HG03025 (cell line): Measurements from ENCODE around the gene TRIM38.
"Not testable (repeated sequence)": the region's sequence is repeated elsewhere in the genome, so short reads cannot be mapped to it uniquely, and the experiment has no call there.

ENCODE experiments used
- ATAC-seq: cut with Tn5 transposase; IDR thresholded peaks from one replicate; pipeline ENCODE4 v1.9.1; 2021; ENCODE audit warnings: mild to moderate bottlenecking, moderate library complexity; ENCODE audit not compliant: unreplicated experiment, low FRiP score

The TRIM38 gene

DNA sequence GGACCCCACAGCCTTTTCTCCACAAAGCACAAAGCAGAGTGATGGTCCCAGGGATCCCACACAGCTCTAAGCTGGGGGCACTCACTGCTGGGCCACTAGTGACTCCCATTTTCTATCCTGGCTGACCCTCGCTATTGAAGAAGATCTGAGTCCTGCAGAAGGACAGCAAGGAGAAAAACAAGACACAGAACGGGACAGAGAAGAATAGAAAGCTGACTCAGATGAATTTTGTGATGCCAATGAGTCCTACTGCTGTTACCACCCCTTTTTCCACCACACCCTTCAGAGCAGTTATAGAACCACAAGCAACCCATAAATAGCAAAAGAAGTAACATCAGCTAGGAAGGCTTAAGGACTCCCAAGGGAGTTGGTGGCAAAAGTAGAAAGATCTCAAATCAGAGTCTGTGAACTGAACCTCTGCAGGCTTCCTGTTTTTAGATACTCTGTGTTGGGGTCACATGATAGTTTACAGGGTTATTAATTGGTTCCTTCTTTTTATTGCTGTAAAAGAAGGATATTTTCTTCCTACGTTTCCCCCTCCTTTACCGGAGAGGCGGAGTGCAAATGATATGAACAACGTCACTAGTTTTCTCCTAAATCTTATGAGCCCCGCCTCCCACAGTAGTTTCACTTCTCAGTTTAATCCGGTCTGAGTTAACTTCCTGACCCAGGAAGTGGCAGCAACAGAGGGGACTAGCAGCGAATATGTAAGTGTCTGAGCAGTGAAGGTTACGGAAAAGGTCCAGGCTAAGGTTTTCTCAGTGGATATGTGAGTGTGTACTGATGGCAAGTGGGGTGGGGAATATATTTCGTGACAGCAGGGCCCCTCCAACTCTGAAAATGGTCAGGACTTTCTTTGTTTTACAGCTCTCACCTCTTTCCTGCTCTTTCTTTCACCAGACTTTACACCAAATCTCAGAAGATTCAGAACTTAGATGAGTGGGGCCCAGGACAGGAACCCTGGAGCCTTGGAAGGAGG lies at the start of gene TRIM38:
TRIM38 (plus strand) TSS at position 654 of the 979 bp plus-strand sequence. CDS start 3,721 bp downstream, outside the sequence.
- peak; percentile 80 for ATAC-seq

DNA sequence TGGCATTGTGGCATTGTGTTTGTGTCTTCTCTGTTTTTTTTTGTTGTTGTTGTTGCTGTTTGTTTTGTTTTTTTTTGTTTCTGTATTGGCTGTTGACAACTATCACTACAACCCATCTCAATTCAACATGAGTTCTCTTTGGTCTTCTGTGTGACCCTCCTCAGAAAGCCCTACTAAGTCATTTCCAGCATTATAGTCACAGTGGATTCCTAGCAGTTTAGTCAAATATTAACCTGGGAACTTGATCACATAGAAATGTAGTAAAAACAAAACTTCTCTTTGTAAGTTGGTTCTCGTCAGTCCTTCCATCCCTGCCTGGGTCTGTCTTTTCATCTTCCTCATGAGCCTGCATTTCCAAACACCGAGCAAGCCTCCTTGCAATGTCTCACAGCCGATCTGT lies 48.9 kb upstream of the TRIM38 start:
- no peak for ATAC-seq

DNA sequence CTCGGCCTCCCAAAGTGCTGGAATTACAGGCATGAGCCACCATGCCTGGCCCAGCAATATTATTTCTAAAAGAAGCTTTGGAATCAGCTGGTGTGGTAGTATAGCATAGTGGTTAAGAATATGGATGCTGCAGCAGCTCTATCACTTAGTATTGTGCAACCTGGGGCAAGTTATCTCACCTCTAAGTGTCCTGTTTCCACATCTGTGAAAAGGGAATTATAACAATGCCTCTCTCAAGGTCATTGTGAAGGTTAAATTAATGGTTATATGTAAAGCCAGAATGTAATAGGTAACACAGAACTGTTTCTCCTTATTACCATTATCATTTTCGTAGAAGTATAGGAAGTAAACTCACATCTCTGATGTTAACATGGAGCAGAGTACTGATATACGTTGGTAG lies 46.3 kb upstream of the TRIM38 start:
- no peak for ATAC-seq

- ATAC-seq, result no peak
Observed at GRCh38 chr6:25916789-25917490, 45.7 kb upstream of the TRIM38 start.

DNA sequence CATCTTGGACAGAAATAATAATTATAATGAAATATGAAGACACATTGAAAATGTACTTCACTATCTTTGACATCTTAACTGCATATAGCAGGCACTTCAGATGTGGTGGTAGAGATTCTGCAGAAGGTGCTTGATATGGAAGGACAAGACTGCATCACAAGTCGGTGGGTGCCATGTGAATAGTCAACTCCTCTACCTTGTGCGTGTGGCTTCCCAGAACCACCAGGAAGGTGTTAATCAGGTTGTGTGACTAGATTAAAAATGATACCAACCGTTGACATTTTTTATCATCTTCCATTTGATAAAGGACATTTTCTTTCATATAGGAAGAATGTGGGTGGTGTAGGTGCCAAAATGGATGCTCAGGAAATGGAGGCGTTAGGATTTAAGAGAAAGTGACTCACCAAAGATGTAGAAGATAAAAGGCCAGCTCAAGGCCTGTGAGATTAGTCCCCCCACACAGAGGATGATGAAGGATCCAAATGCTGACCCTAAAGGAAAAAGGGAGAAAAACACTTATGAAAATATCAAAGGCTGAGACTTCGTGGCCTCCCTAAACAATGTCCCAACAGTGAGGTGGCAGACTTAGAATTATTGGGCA lies 44.4 kb upstream of the TRIM38 start:
- ATAC-seq, result no peak

GRCh38 chr6:25919657-25920056 lies 42.9 kb upstream of the TRIM38 start:
- ATAC-seq, result no peak

DNA sequence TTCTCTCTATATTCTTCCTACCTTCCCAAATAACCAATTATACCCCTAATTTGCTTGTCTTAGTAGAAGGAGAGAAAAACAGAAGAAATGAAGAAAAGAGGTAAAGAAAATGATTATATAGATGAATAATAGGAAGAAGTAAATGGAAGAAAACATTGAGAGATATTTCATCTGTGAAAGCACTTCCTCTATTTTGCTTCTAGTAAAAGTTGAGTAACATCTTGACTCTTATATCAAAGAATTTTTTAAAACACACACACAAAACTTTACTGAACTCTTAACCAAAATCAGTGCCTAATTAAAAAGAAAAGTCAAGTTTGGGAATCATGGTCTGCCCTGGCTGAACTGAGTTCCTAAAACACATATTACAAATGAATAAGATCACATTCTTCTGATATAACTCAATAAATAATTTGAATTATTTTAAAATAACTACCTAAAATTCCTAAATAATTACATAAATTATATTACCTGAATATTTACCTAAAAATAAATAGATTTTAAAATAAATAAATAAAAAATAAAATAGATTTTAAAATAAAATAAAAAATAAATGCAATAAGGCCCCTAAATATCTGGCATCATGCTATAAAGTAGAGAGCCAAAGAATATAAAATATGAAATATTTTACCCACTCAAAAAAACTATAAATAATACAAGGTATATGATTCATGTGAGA lies 40.9 kb upstream of the TRIM38 start:
- no peak for ATAC-seq

- ATAC-seq, result no peak
Observed at GRCh38 chr6:25922301-25922700, 40.3 kb upstream of the TRIM38 start.

DNA sequence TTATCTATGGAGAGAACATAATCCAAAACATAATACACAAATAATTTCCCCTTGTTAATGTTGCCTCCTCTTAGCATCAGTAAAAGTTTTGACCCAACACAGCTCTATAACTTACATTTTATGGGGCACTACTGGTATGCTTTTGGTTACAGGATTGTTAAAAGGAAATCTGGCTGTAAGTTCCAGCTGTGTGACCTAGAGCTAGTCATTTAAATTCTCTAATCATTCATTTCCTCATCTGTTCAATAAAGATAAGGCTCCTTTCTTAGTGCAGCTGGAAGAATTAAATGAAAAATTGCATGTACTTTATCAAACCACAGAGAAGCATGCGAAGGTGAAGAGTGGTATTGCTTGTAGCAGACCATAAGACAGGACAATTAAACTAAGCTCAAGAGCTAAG lies 36.7 kb upstream of the TRIM38 start:
- no peak for ATAC-seq

GRCh38 chr6:25927178-25927577 lies 35.4 kb upstream of the TRIM38 start:
- no peak for ATAC-seq

- ATAC-seq, result no peak
Observed at GRCh38 chr6:25927756-25928216, 34.8 kb upstream of the TRIM38 start.

GRCh38 chr6:25928562-25929324 lies 33.9 kb upstream of the TRIM38 start:
- ATAC-seq, result no peak

DNA sequence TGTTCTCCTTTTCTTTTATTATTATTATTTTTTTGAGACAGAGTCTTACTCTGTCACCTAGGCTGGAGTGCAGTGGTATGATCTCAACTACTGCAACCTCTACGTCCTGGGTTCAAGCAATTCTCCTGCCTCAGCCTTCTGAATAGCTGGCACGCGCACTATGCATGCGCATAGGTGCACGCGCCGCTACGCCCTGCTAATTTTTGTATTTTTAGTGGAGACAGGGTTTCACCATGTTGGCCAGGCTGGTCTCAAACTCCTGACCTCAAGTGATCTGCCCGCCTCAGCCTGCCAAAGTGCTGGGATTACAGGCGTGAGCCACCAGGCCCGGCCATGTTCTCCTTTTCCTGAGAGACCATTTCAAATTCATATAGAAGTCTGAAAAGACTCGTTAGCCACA lies 32.8 kb upstream of the TRIM38 start:
- not testable (repeated sequence) for ATAC-seq

DNA sequence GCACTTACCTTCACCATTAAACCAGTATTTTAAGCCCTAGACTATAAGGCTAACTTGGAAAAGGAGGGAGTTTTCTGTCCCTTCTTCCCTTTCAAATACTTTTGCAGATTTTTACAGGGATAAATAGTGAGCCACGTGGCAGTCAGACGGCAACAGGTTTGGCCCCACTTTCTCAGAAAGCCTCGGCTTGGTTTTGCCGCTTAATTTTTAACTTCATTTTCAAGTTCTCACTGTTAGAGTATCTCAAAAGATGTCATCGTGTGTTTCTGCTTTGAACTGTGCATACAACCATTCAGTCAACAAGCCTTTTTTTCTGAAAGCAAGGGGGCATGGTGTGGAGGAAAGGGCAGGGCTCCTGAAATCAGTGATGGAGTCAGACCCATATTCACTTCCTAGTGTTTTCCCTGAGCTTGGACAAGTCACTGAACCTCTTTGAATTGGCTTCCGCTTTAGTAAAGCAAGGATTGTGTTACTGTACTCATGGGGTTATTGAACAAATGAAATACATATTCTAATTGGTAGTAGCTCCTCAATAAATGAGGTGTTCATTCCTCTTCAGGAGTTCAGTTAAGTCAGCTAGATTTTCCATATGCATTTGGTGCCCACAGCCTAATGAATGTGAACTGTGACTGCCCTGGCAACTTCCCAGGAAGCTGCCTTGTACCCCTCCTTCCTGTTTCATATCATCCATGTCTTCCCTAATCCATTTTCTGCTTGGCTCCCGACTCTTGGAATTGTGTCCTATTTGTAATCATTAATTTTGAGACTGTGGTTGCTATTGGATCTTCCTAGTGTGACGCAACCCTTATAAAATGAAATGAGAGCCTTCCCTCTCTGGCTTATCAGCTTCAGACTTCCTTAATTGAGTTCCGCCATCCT lies 31.8 kb upstream of the TRIM38 start, which contains the start of gene SLC17A2:
SLC17A2 (minus strand) TSS at position 160 of the 879 bp plus-strand sequence. CDS start 4,895 bp downstream, outside the sequence.
- no peak for ATAC-seq

DNA sequence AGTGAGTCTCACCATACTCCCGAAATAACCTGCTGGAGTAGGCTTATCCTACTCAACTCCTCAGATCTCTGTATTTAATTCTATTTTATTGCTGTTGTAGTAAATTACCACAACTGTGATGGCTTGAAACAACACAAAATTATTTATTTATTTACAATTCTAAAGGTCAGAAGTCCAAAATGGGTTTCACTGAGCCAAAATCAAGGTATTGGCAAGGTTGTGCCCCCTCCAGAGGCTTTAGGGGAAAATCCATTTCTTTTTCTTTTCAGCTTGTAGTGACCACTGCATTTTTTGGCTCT lies 31.2 kb upstream of the TRIM38 start:
- ATAC-seq, result no peak

DNA sequence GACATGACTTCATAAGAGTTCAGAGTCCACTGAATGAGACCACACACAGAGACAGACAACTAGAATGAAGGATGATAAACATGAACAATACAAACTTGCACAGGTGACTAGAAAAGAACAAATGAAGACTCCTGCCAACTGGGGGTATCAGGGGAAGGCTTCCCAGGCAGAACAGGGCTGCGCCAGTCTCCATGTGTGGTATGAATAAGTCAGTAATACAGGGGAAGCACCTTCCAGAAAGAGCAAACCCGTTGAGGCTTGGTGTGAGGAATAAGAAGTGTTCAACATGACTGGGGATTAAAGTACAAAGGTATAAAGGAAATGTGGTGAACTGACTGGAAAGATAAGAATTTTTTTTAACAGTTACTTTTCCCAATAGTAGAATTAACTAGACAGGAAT lies 28.4 kb upstream of the TRIM38 start:
- no peak for ATAC-seq

- no peak for ATAC-seq
Observed at GRCh38 chr6:25934735-25935313, 27.8 kb upstream of the TRIM38 start.

GRCh38 chr6:25935953-25936352 lies 26.6 kb upstream of the TRIM38 start:
- ATAC-seq, result no peak

DNA sequence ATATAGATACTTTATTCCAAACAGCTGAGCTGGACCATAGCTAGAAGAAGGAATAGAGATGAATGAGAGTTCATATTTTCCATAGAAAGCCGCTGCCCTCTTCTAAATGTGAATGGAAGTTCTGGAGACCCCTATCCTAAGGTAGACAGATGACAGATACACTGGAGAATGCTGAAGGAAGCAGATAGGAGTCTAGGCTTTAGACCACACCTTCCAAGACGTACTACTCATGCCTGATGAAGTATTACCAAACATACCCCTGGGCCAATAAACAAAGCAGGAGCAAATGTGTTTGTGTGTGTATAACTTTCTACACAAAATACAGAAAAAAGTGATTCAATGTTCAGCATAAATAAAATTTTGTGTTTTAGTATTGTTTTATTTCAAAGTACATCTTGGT lies 23.0 kb upstream of the TRIM38 start:
- no peak for ATAC-seq
